OCI-LY7 (cell line): ENCODE results near the gene SENP1. TPM values are rescaled to one million over a fixed set of nuclear protein-coding genes. Genes with fewer than 3 reads are reported as not detected.

ENCODE experiments used
- BruUV-seq: library from RNA; stranded (reverse); fragments of 400-500 nt; replicated peaks from 2 replicates; lab custom pipeline; 2021; lab: Mats Ljungman, UMichigan
- CTCF ChIA-PET: fragments of 300-600 bp; sonication (Branson Sonifier 250); formaldehyde crosslinking; loops from one replicate; lab custom pipeline; 2022; ENCODE audit warnings: antibody characterized with exemption; ENCODE audit not compliant: unreplicated experiment; lab: Charles Lee
- POLR2A ChIA-PET: fragments of 300-600 bp; sonication (Branson Sonifier 250); formaldehyde crosslinking; loops from one replicate; lab custom pipeline; 2022; ENCODE audit warnings: antibody characterized with exemption; lab: Charles Lee
- DNase-seq: peaks from one replicate; pipeline ENCODE4 v3.0.0-alpha.2; 2015; ENCODE audit warnings: low spot score
- H2AFZ ChIP-seq: fragments of 200-600 bp; sonication (generic), shearing (Covaris generic); 2 replicates; pipeline ENCODE4 v1.6.1; 2014; ENCODE audit warnings: mild to moderate bottlenecking, antibody characterized with exemption, low read length, moderate library complexity
- H3K27ac ChIP-seq: fragments of 200-600 bp; sonication (generic); 2 replicates; pipeline ENCODE4 v1.5.1; 2014; ENCODE audit warnings: mixed run types, low read depth, mild to moderate bottlenecking, moderate library complexity, low read length, inconsistent platforms; ENCODE audit not compliant: poor library complexity, severe bottlenecking
- H3K36me3 ChIP-seq: fragments of 200-600 bp; sonication (generic); 2 replicates; pipeline ENCODE4 v1.6.1; 2014; ENCODE audit warnings: mild to moderate bottlenecking, antibody characterized with exemption, low read length, moderate library complexity, mixed read lengths; ENCODE audit not compliant: insufficient read depth
- H3K4me1 ChIP-seq: fragments of 200-600 bp; sonication (generic); 2 replicates; pipeline ENCODE4 v1.5.1; 2014; ENCODE audit warnings: mild to moderate bottlenecking, low read length; ENCODE audit not compliant: insufficient read depth, poor library complexity, severe bottlenecking
- H3K4me2 ChIP-seq: fragments of 200-600 bp; sonication (generic); 2 replicates; pipeline ENCODE4 v1.6.1; 2014; ENCODE audit warnings: mild to moderate bottlenecking, low read length
- H3K4me3 ChIP-seq: fragments of 200-600 bp; sonication (generic); 2 replicates; pipeline ENCODE4 v1.5.1; 2014; ENCODE audit warnings: mild to moderate bottlenecking, low read depth, low read length; ENCODE audit not compliant: poor library complexity, severe bottlenecking
- H3K79me2 ChIP-seq: fragments of 200-600 bp; sonication (generic); 2 replicates; pipeline ENCODE4 v1.6.1; 2016; ENCODE audit warnings: low read depth, mild to moderate bottlenecking, low read length, moderate library complexity, mixed read lengths; ENCODE audit not compliant: insufficient read depth
- H3K9me2 ChIP-seq: fragments of 200-600 bp; sonication (generic); 2 replicates; pipeline ENCODE4 v1.6.1; 2016; ENCODE audit warnings: mild to moderate bottlenecking, low read length, mixed read lengths; ENCODE audit not compliant: insufficient read depth
- H3K9me3 ChIP-seq: fragments of 200-600 bp; sonication (generic); 2 replicates; pipeline ENCODE4 v1.6.1; 2014; ENCODE audit warnings: mild to moderate bottlenecking, mixed run types, low read length, mixed read lengths
- H4K20me1 ChIP-seq: fragments of 200-600 bp; sonication (generic); 2 replicates; pipeline ENCODE4 v1.6.1; 2014; ENCODE audit warnings: mild to moderate bottlenecking, antibody characterized with exemption, low read length, moderate library complexity, mixed read lengths; ENCODE audit not compliant: insufficient read depth
- CTCF ChIP-seq: fragments of 200-600 bp; sonication (generic); conservative IDR thresholded peaks from 2 replicates; pipeline ENCODE4 v1.5.1; 2014; ENCODE audit warnings: mild to moderate bottlenecking, antibody characterized with exemption, low read length, moderate library complexity, mixed read lengths
- EZH2phosphoT487 ChIP-seq: fragments of 200-600 bp; sonication (generic); IDR thresholded peaks from 2 replicates; pipeline ENCODE4 v1.6.1; 2018; ENCODE audit warnings: low read depth, borderline replicate concordance, mild to moderate bottlenecking, mixed run types, antibody characterized with exemption, low read length, moderate library complexity, mixed read lengths
- intact Hi-C: fragments of 100-400 bp; cut with micrococcal nuclease; formaldehyde crosslinking; loops from one replicate; pipeline ENCODE4 v1.10.0; 2022; ENCODE audit not compliant: unreplicated experiment
- total RNA-seq, 2 experiments: library from RNA; depleted of rRNA in 1 of 2; stranded (reverse); fragments of >200 nt in 1 of 2; shearing (Covaris generic) in 1 of 2; gene quantifications; 2 replicates each; pipeline ENCODE4 v1.2.3, GENCODE V29; 2014 to 2022

Gene SENP1
- total RNA-seq, 2 experiments from 2014 or later = 48.3 to 54.7 TPM

DNA sequence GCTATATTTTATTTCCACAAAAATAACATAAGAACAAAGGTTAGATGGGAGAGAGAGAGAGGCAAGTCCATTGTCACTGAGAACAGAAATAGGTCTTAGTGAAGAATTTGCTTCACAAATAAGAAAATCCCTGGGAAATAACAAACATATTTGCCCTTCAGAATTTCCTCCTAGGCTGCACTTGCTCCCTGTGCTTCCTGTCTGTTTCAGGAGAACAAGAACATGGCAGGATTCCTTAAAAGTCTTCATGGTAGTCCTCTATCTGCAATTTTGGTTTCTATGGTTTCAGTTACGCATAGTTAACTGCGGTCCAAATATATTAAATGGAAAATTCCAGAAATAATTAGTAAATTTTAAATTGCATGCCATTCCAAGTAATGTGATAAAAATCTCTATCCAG, 34.1 kb downstream of the SENP1 start:
- CTCF ChIA-PET = no interaction called here

GRCh38 chr12:48070731-48071130, 35.1 kb downstream of the SENP1 start:
- Histone ChIP-seq H2AFZ (no peak overlapping the region), H3K4me3 (no peak overlapping the region), H3K9me2 (no peaks in the 10 kb centered on the region), H3K9me3 (no peaks in the 10 kb centered on the region), H3K79me2 (no peaks in the 10 kb centered on the region), H4K20me1 (no peaks in the 10 kb centered on the region), H3K36me3 (peaks cover 96% of the 10 kb centered on the region), H3K4me1 (no peaks in the 10 kb centered on the region), H3K4me2 (no peak overlapping the region), H3K27ac (no peak overlapping the region)
- no TSS peak for BruUV-seq
- intact Hi-C loops = no loop called here
- TF ChIP-seq CTCF (no peak), EZH2phosphoT487 (no peak)
- no peak for DNase-seq
- ChIA-PET CTCF (no interaction called here), POLR2A (no interaction called here)

More for the DNA sequence above, 34.1 kb downstream of the SENP1 start:
- H3K4me1 ChIP-seq = no peaks in the 10 kb centered on the region
- H3K9me2 ChIP-seq = no peaks in the 10 kb centered on the region
- no peaks in the 10 kb centered on the region for H3K79me2 ChIP-seq
- no peak overlapping the region for H3K4me3 ChIP-seq
- POLR2A ChIA-PET = no interaction called here
- H3K4me2 ChIP-seq = no peak overlapping the region
- peaks cover 89% of the 10 kb centered on the region for H3K36me3 ChIP-seq
- intact Hi-C loops = no loop called here
- no peak for DNase-seq
- H3K9me3 ChIP-seq = no peaks in the 10 kb centered on the region
- no peaks in the 10 kb centered on the region for H4K20me1 ChIP-seq
- H2AFZ ChIP-seq = no peak overlapping the region
- TF ChIP-seq CTCF (no peak), EZH2phosphoT487 (no peak)
- BruUV-seq = no TSS peak
- H3K27ac ChIP-seq = no peak overlapping the region

- Histone ChIP-seq H3K79me2 (no peaks in the 10 kb centered on the region), H3K4me2 (no peak overlapping the region), H2AFZ (no peak overlapping the region), H3K9me2 (no peaks in the 10 kb centered on the region), H3K4me3 (no peak overlapping the region), H3K4me1 (no peaks in the 10 kb centered on the region), H3K27ac (no peak overlapping the region), H3K36me3 (peaks cover 96% of the 10 kb centered on the region), H4K20me1 (no peaks in the 10 kb centered on the region), H3K9me3 (no peaks in the 10 kb centered on the region)
- CTCF ChIA-PET = no interaction called here
- BruUV-seq = no TSS peak
- intact Hi-C loops = no loop called here
- no peak for TF ChIP-seq EZH2phosphoT487
- no peak for TF ChIP-seq CTCF
- POLR2A ChIA-PET = no interaction called here
- DNase-seq = no peak
Observed at GRCh38 chr12:48070033-48070432, 35.8 kb downstream of the SENP1 start.
